Trophoblast cell (in vitro differentiated cells and primary cell): Measurements from ENCODE around the gene GMPPA.

Experiments
- DNase-seq, 2 donors: peaks; one replicate each; pipeline ENCODE4 v3.0.0-alpha.2; 2016
- H2AFZ ChIP-seq: 2 replicates; pipeline ENCODE4 v1.6.1; 2013; ENCODE audit warnings: low read length, moderate library complexity, mild to moderate bottlenecking; ENCODE audit not compliant: insufficient read depth, poor library complexity
- H2AK5ac ChIP-seq: 2 replicates; pipeline ENCODE4 v1.6.1; 2013; ENCODE audit warnings: mild to moderate bottlenecking, low read length
- H2BK120ac ChIP-seq: 2 replicates; pipeline ENCODE4 v1.6.1; 2013; ENCODE audit warnings: low read length, mild to moderate bottlenecking, moderate library complexity; ENCODE audit not compliant: insufficient read depth, poor library complexity
- H2BK12ac ChIP-seq: 2 replicates; pipeline ENCODE4 v1.6.1; 2013; ENCODE audit warnings: mild to moderate bottlenecking, low read length, moderate library complexity
- H2BK5ac ChIP-seq: 2 replicates; pipeline ENCODE4 v1.6.1; 2013; ENCODE audit warnings: low read length, low read depth, moderate library complexity, mild to moderate bottlenecking; ENCODE audit not compliant: poor library complexity
- H3K14ac ChIP-seq: 2 replicates; pipeline ENCODE4 v1.6.1; 2013; ENCODE audit warnings: mild to moderate bottlenecking, low read length
- H3K18ac ChIP-seq: 2 replicates; pipeline ENCODE4 v1.6.1; 2013; ENCODE audit warnings: mild to moderate bottlenecking, low read length
- H3K23ac ChIP-seq: 2 replicates; pipeline ENCODE4 v1.6.1; 2013; ENCODE audit warnings: low read length
- H3K27ac ChIP-seq: 2 replicates; pipeline ENCODE4 v1.5.1; 2013; ENCODE audit warnings: low read depth, mild to moderate bottlenecking, inconsistent platforms, low read length, moderate library complexity
- H3K27me3 ChIP-seq: 2 replicates; pipeline ENCODE4 v1.6.1; 2013; ENCODE audit warnings: inconsistent platforms, mild to moderate bottlenecking, low read length, moderate library complexity; ENCODE audit not compliant: insufficient read depth
- H3K36me3 ChIP-seq, 2 experiments: 1 replicate in 1 of 2; 2 replicates in 1 of 2; pipeline ENCODE4 v1.6.1; 2013; ENCODE audit warnings: low read length in 2 of 2, mild to moderate bottlenecking in 2 of 2, moderate library complexity in 1 of 2; ENCODE audit not compliant: insufficient read depth in 2 of 2, control insufficient read depth in 1 of 2
- H3K4ac ChIP-seq: 2 replicates; pipeline ENCODE4 v1.6.1; 2013; ENCODE audit warnings: low read depth, mild to moderate bottlenecking, low read length, moderate library complexity
- H3K4me1 ChIP-seq, 2 experiments: 1 replicate in 1 of 2; 2 replicates in 1 of 2; pipeline ENCODE4 v1.6.1; 2013; ENCODE audit warnings: low read length in 2 of 2, mild to moderate bottlenecking in 2 of 2, moderate library complexity in 1 of 2; ENCODE audit not compliant: insufficient read depth in 2 of 2, control insufficient read depth in 1 of 2
- H3K4me2 ChIP-seq: 2 replicates; pipeline ENCODE4 v1.6.1; 2013; ENCODE audit warnings: inconsistent platforms, mild to moderate bottlenecking, low read length, moderate library complexity
- H3K4me3 ChIP-seq: 2 replicates; pipeline ENCODE4 v1.5.1; 2013; ENCODE audit warnings: mild to moderate bottlenecking, low read depth, low read length, inconsistent platforms
- H3K79me1 ChIP-seq: one replicate; pipeline ENCODE4 v1.6.1; 2013; ENCODE audit warnings: low read length
- H3K79me2 ChIP-seq: 2 replicates; pipeline ENCODE4 v1.6.1; 2013; ENCODE audit warnings: low read length, mild to moderate bottlenecking; ENCODE audit not compliant: control insufficient read depth, insufficient read depth, poor library complexity
- H3K9ac ChIP-seq: 2 replicates; pipeline ENCODE4 v1.6.1; 2013; ENCODE audit warnings: mild to moderate bottlenecking, low read length
- H3K9me3 ChIP-seq: 2 replicates; pipeline ENCODE4 v1.6.1; 2013; ENCODE audit warnings: low read depth, mild to moderate bottlenecking, control low read depth, inconsistent platforms, low read length; ENCODE audit not compliant: insufficient read depth
- H4K12ac ChIP-seq: 2 replicates; pipeline ENCODE4 v1.6.1; 2013; ENCODE audit warnings: low read depth, mild to moderate bottlenecking, low read length, moderate library complexity
- H4K8ac ChIP-seq: 2 replicates; pipeline ENCODE4 v1.6.1; 2013; ENCODE audit warnings: low read depth, mild to moderate bottlenecking, low read length, moderate library complexity
- H4K91ac ChIP-seq: one replicate; pipeline ENCODE4 v1.6.1; 2013; ENCODE audit warnings: low read depth, mild to moderate bottlenecking, low read length, moderate library complexity
- WGBS: extraction: QIAGEN DNeasy Blood & Tissue Kit; methylation state at CpG from one replicate; pipeline ENCODE4 v1.1.7; 2013; ENCODE audit warnings: missing lambda C conversion rate; ENCODE audit not compliant: insufficient read length, insufficient coverage; ENCODE audit errors: extremely low coverage; 5-methylcytosine and 5-hydroxymethylcytosine counted together

The GMPPA gene

DNA sequence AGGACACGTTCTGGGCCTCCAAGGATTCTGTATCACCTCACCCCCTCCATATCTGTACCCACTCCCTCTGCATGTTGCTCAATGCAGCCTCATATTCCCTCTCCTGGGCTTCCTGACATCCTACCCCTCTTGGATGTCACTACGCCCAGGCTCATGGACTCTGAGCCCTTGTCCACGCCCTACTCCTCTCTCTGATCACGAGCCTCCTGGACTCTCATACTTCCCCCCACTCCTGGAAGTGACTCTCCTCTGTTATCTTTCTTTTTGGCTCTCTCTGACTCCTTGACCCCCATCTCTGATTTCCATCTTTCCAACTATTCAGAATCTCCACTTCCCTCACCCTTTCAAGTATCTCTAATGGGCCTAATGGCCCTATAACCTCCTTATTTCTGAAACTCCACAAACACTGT is 47.3 kb downstream of the GMPPA start:
- Histone ChIP-seq H3K4me2 (no peak overlapping the region), H3K9ac (no peak overlapping the region), H2BK120ac (no peak overlapping the region), H3K36me3 (peaks cover 6% of the 10 kb centered on the region in 2 experiments), H2BK5ac (no peak overlapping the region), H3K79me1 (peaks cover 7% of the 10 kb centered on the region), H4K91ac (no peak overlapping the region), H4K8ac (no peak overlapping the region), H3K4ac (no peak overlapping the region), H3K14ac (no peak overlapping the region), H3K18ac (no peak overlapping the region), H2AK5ac (no peak overlapping the region), H2BK12ac (no peak overlapping the region), H3K79me2 (peaks cover 8% of the 10 kb centered on the region), H3K9me3 (no peaks in the 10 kb centered on the region), H2AFZ (no peak overlapping the region), H3K27ac (no peak overlapping the region), H3K4me1 (peaks cover 4 to 16% of the 10 kb centered on the region in 2 experiments), H3K23ac (no peak overlapping the region), H3K4me3 (no peak overlapping the region), H4K12ac (no peak overlapping the region), H3K27me3 (no peaks in the 10 kb centered on the region)
- no CpG with 5 or more reads among the region's 4 CpGs for WGBS
- DNase-seq: no peak

DNA sequence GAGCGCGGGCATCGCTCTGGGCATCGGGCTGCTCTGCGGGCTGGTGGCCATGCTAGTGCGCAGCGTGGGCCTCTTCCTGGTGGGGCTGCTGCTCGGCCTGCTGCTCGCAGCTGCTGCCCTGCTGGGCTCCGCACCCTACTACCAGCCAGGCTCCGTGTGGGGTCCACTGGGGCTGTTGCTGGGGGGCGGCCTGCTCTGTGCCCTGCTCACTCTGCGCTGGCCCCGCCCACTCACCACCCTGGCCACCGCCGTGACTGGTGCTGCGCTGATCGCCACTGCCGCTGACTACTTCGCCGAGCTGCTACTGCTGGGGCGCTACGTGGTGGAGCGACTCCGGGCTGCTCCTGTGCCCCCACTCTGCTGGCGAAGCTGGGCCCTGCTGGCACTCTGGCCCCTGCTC is 48.9 kb downstream of the GMPPA start:
- no peak overlapping the region for H4K8ac ChIP-seq
- H3K18ac ChIP-seq: no peak overlapping the region
- no peak overlapping the region for H2AK5ac ChIP-seq
- no peak overlapping the region for H2BK5ac ChIP-seq
- no peak overlapping the region for H4K12ac ChIP-seq
- no peaks in the 10 kb centered on the region for H3K9me3 ChIP-seq
- no peak overlapping the region for H2BK120ac ChIP-seq
- H3K79me1 ChIP-seq: peaks cover 9% of the 10 kb centered on the region
- H3K14ac ChIP-seq: no peak overlapping the region
- H3K79me2 ChIP-seq: peaks cover 6% of the 10 kb centered on the region
- no peak overlapping the region for H3K4me2 ChIP-seq
- H3K23ac ChIP-seq: no peak overlapping the region
- whole genome bisulfite sequencing: no CpG with 5 or more reads among the region's 26 CpGs
- no peak overlapping the region for H3K9ac ChIP-seq
- H3K27ac ChIP-seq: no peak overlapping the region
- H3K4me3 ChIP-seq: no peak overlapping the region
- DNase-seq: no peak
- H4K91ac ChIP-seq: no peak overlapping the region
- no peak overlapping the region for H3K4ac ChIP-seq
- no peaks in the 10 kb centered on the region for H3K27me3 ChIP-seq
- no peaks in the 10 kb centered on the region for H3K36me3 ChIP-seq
- H3K4me1 ChIP-seq: peaks cover 9 to 13% of the 10 kb centered on the region in 2 experiments
- H2AFZ ChIP-seq: no peak overlapping the region
- H2BK12ac ChIP-seq: no peak overlapping the region

DNA sequence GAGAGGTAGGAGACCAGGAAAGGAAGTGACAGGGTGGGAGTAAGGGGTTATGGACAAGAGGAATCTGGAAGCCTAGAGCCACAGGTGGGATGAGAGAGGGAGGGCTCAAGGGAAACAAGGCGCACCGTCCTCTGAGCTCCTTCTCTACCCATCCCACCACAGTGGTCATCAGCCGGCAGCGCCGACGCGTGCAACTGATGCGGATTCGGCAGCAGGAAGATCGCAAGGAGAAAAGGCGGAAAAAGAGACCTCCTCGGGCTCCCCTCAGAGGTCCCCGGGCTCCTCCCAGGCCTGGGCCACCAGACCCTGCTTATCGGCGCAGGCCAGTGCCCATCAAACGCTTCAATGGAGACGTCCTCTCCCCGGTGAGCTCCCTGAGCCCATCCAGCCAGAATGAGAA is 50.3 kb downstream of the GMPPA start:
- Histone ChIP-seq H2AK5ac (no peak overlapping the region), H3K4me2 (no peak overlapping the region), H3K36me3 (no peaks in the 10 kb centered on the region), H3K79me2 (no peaks in the 10 kb centered on the region), H3K4ac (no peak overlapping the region), H3K4me1 (peaks cover 15 to 18% of the 10 kb centered on the region in 2 experiments), H3K79me1 (peaks cover 2% of the 10 kb centered on the region), H3K18ac (no peak overlapping the region), H3K27ac (no peak overlapping the region), H3K27me3 (no peaks in the 10 kb centered on the region), H2BK120ac (no peak overlapping the region), H4K91ac (no peak overlapping the region), H4K8ac (no peak overlapping the region), H2AFZ (no peak overlapping the region), H4K12ac (no peak overlapping the region), H2BK5ac (no peak overlapping the region), H2BK12ac (no peak overlapping the region), H3K9me3 (no peaks in the 10 kb centered on the region), H3K14ac (no peak overlapping the region), H3K9ac (no peak overlapping the region), H3K4me3 (no peak overlapping the region), H3K23ac (no peak overlapping the region)
- DNase-seq: no peak
- no CpG with 5 or more reads among the region's 18 CpGs for WGBS

DNA sequence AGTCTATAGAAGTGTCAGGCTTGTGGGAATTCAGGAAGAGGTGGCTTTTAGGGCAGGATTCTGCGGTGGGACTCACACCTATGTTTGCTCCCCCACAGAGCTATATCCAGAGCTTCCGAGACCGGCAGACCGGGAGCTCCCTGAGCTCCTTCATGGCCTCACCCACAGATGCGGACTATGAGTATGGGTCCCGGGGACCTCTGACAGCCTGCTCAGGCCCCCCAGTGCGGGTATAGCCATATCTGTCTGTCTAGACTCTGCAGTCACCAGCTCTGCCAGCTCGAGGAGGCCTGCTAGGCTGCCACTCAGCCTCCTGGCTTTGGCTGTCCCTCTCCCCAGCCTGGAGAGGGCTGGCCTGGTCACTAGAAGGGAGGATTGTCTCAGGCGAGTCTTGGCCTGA is 50.9 kb downstream of the GMPPA start:
- Histone ChIP-seq H2BK5ac (no peak overlapping the region), H4K91ac (no peak overlapping the region), H3K14ac (no peak overlapping the region), H2AK5ac (no peak overlapping the region), H3K4me1 (peaks cover 12 to 13% of the 10 kb centered on the region in 2 experiments), H3K79me1 (peaks cover 2% of the 10 kb centered on the region), H3K4ac (no peak overlapping the region), H3K36me3 (peaks cover 1 to 6% of the 10 kb centered on the region in 2 experiments), H2BK120ac (no peak overlapping the region), H3K9me3 (no peaks in the 10 kb centered on the region), H4K8ac (no peak overlapping the region), H3K4me2 (no peak overlapping the region), H3K4me3 (no peak overlapping the region), H3K27me3 (no peaks in the 10 kb centered on the region), H3K27ac (no peak overlapping the region), H3K18ac (no peak overlapping the region), H3K79me2 (no peaks in the 10 kb centered on the region), H2BK12ac (no peak overlapping the region), H4K12ac (no peak overlapping the region), H3K23ac (no peak overlapping the region), H2AFZ (no peak overlapping the region), H3K9ac (no peak overlapping the region)
- DNase-seq: no peak
- no CpG with 5 or more reads among the region's 9 CpGs for WGBS
